HepG2 (cell line): ENCODE measurements around the gene GADD45GIP1. TPM values are rescaled to one million over a fixed set of nuclear protein-coding genes. Genes with fewer than 3 reads are reported as not detected.

Source experiments
- AHR ChIP-seq: IDR thresholded peaks from 2 replicates; pipeline ENCODE4 v1.6.1; 2018; ENCODE audit warnings: missing genetic modification reagents, missing compliant biosample characterization
- FOXO1 ChIP-seq: sonication (generic); formaldehyde crosslinking; IDR thresholded peaks from 2 replicates; pipeline ENCODE4 v1.4.0; 2020; ENCODE audit warnings: missing genetic modification reagents
- HNF4G ChIP-seq, 2 experiments: sonication (generic) in 1 of 2; formaldehyde crosslinking in 1 of 2; IDR thresholded peaks; 2 replicates each; pipeline versions ENCODE4 v1.4.0 to v1.6.1; 2011 to 2020; ENCODE audit warnings: borderline replicate concordance in 2 of 2, low read depth in 2 of 2, mild to moderate bottlenecking in 2 of 2, low read length in 1 of 2, missing genetic modification reagents in 1 of 2, moderate library complexity in 1 of 2
- HOXD1 ChIP-seq: sonication (generic); formaldehyde crosslinking; IDR thresholded peaks from 2 replicates; pipeline ENCODE4 v1.5.0; 2020; ENCODE audit warnings: missing genetic modification reagents
- JARID2 ChIP-seq: sonication (generic); formaldehyde crosslinking; IDR thresholded peaks from 2 replicates; pipeline ENCODE4 v1.8.1; 2023; ENCODE audit warnings: missing genetic modification reagents, inconsistent platforms; ENCODE audit not compliant: insufficient replicate concordance
- KLF13 ChIP-seq: sonication (generic); formaldehyde crosslinking; IDR thresholded peaks from 2 replicates; pipeline ENCODE4 v1.4.0; 2020; ENCODE audit warnings: mild to moderate bottlenecking, missing genetic modification reagents
- MIXL1 ChIP-seq: IDR thresholded peaks from 2 replicates; pipeline ENCODE4 v1.6.1; 2016
- MZF1 ChIP-seq: sonication (generic); formaldehyde crosslinking; IDR thresholded peaks from 2 replicates; pipeline ENCODE4 v1.8.1; 2023; ENCODE audit warnings: mild to moderate bottlenecking, missing genetic modification reagents, borderline replicate concordance
- NPAS2 ChIP-seq: sonication (generic); formaldehyde crosslinking; IDR thresholded peaks from 2 replicates; pipeline ENCODE4 v1.8.0; 2022; ENCODE audit warnings: mild to moderate bottlenecking, missing genetic modification reagents, borderline replicate concordance
- NR3C1 ChIP-seq: sonication (generic); formaldehyde crosslinking; IDR thresholded peaks from 2 replicates; pipeline ENCODE4 v1.4.0; 2020; ENCODE audit warnings: missing genetic modification reagents
- RXRA ChIP-seq: sonication (generic); formaldehyde crosslinking; IDR thresholded peaks from 2 replicates; pipeline ENCODE4 v1.5.1; 2020; ENCODE audit warnings: missing genetic modification reagents
- ZNF235 ChIP-seq: sonication (generic); formaldehyde crosslinking; IDR thresholded peaks from 2 replicates; pipeline ENCODE4 v1.8.1; 2023; ENCODE audit warnings: mild to moderate bottlenecking, missing genetic modification reagents, borderline replicate concordance
- ZNF251 ChIP-seq: sonication (generic); formaldehyde crosslinking; IDR thresholded peaks from 2 replicates; pipeline ENCODE4 v1.9.0; 2021; ENCODE audit warnings: mild to moderate bottlenecking, missing genetic modification reagents
- ZNF790 ChIP-seq: sonication (generic); formaldehyde crosslinking; IDR thresholded peaks from 2 replicates; pipeline ENCODE4 v1.8.0; 2022; ENCODE audit warnings: missing genetic modification reagents, mild to moderate bottlenecking, borderline replicate concordance
- polyA plus RNA-seq, 8 experiments: library from polyadenylated mRNA; depleted of rRNA in 3 of 8; stranded (reverse) in 7 of 8; unstranded in 1 of 8; fragments of >200 nt; fragmentation: Illumina TruSeq in 4 of 8; extraction: Trizol in 4 of 8; gene quantifications; 2 replicates each; pipeline versions ENCODE4 v1.2.1 to v1.2.3, GENCODE V29; 2011 to 2016; ENCODE audit warnings: low read depth in 4 of 8, missing spikeins in 1 of 8, mixed read lengths in 1 of 8; ENCODE audit not compliant: insufficient read depth in 1 of 8
- total RNA-seq, 5 experiments: library from RNA; depleted of rRNA; stranded (reverse); fragments of >200 nt; fragmentation: Illumina TruSeq; extraction: Trizol; gene quantifications; 2 replicates each; pipeline ENCODE4 v1.2.3, GENCODE V29; 2016; ENCODE audit warnings: low read depth in 1 of 5
- TF ChIP-seq, protein P1 (sequence below): sonication (generic); formaldehyde crosslinking; IDR thresholded peaks from 2 replicates; pipeline ENCODE4 v1.5.0; 2020; ENCODE audit warnings: missing genetic modification reagents
- TF ChIP-seq, protein P2 (sequence below): IDR thresholded peaks from 2 replicates; pipeline ENCODE4 v1.4.0; 2020; ENCODE audit warnings: mild to moderate bottlenecking, missing genetic modification reagents
- TF ChIP-seq, protein P3 (sequence below): sonication (generic); formaldehyde crosslinking; IDR thresholded peaks from 2 replicates; pipeline ENCODE4 v1.4.0; 2020; ENCODE audit warnings: missing genetic modification reagents, mild to moderate bottlenecking, borderline replicate concordance

The GADD45GIP1 gene
- total and polyA plus RNA-seq, 2 of the 13 experiments (the other 11 are each of a cell fraction or from before 2014, with no cell fraction given), result 24.6 to 30.7 TPM

GRCh38 chr19:12937927-12938778 is 18.9 kb downstream of the GADD45GIP1 start, which contains the start of gene CALR (continued):
- TF ChIP-seq JARID2 (CRISPR knock-in tag), result no peak
- TF ChIP-seq MIXL1 (CRISPR knock-in tag), result no peak
- TF ChIP-seq, protein P1, sequence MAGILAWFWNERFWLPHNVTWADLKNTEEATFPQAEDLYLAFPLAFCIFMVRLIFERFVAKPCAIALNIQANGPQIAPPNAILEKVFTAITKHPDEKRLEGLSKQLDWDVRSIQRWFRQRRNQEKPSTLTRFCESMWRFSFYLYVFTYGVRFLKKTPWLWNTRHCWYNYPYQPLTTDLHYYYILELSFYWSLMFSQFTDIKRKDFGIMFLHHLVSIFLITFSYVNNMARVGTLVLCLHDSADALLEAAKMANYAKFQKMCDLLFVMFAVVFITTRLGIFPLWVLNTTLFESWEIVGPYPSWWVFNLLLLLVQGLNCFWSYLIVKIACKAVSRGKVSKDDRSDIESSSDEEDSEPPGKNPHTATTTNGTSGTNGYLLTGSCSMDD (CRISPR knock-in tag), result no peak
- TF ChIP-seq RXRA (CRISPR knock-in tag), result 0 out of 2 replicates have a peak, but pooled peaks have one; percentile 51
- TF ChIP-seq, protein P2, sequence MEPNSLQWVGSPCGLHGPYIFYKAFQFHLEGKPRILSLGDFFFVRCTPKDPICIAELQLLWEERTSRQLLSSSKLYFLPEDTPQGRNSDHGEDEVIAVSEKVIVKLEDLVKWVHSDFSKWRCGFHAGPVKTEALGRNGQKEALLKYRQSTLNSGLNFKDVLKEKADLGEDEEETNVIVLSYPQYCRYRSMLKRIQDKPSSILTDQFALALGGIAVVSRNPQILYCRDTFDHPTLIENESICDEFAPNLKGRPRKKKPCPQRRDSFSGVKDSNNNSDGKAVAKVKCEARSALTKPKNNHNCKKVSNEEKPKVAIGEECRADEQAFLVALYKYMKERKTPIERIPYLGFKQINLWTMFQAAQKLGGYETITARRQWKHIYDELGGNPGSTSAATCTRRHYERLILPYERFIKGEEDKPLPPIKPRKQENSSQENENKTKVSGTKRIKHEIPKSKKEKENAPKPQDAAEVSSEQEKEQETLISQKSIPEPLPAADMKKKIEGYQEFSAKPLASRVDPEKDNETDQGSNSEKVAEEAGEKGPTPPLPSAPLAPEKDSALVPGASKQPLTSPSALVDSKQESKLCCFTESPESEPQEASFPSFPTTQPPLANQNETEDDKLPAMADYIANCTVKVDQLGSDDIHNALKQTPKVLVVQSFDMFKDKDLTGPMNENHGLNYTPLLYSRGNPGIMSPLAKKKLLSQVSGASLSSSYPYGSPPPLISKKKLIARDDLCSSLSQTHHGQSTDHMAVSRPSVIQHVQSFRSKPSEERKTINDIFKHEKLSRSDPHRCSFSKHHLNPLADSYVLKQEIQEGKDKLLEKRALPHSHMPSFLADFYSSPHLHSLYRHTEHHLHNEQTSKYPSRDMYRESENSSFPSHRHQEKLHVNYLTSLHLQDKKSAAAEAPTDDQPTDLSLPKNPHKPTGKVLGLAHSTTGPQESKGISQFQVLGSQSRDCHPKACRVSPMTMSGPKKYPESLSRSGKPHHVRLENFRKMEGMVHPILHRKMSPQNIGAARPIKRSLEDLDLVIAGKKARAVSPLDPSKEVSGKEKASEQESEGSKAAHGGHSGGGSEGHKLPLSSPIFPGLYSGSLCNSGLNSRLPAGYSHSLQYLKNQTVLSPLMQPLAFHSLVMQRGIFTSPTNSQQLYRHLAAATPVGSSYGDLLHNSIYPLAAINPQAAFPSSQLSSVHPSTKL (CRISPR knock-in tag), result no peak
- no peak for TF ChIP-seq HOXD1 (CRISPR knock-in tag)
- 0 out of 2 replicates have a peak, but pooled peaks have one; percentile 11 for TF ChIP-seq FOXO1 (CRISPR knock-in tag)
- peak; percentile 58 for TF ChIP-seq AHR (CRISPR knock-in tag)
- no peak for TF ChIP-seq KLF13 (CRISPR knock-in tag)
- no peak for TF ChIP-seq MZF1 (CRISPR knock-in tag)
- no peak for TF ChIP-seq ZNF251 (CRISPR knock-in tag)
- TF ChIP-seq, protein P3, sequence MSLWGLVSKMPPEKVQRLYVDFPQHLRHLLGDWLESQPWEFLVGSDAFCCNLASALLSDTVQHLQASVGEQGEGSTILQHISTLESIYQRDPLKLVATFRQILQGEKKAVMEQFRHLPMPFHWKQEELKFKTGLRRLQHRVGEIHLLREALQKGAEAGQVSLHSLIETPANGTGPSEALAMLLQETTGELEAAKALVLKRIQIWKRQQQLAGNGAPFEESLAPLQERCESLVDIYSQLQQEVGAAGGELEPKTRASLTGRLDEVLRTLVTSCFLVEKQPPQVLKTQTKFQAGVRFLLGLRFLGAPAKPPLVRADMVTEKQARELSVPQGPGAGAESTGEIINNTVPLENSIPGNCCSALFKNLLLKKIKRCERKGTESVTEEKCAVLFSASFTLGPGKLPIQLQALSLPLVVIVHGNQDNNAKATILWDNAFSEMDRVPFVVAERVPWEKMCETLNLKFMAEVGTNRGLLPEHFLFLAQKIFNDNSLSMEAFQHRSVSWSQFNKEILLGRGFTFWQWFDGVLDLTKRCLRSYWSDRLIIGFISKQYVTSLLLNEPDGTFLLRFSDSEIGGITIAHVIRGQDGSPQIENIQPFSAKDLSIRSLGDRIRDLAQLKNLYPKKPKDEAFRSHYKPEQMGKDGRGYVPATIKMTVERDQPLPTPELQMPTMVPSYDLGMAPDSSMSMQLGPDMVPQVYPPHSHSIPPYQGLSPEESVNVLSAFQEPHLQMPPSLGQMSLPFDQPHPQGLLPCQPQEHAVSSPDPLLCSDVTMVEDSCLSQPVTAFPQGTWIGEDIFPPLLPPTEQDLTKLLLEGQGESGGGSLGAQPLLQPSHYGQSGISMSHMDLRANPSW (CRISPR knock-in tag), result no peak
- TF ChIP-seq NPAS2 (CRISPR knock-in tag), result no peak
- no peak for TF ChIP-seq HNF4G (IDR thresholded peaks at IDR 0.05; ENCODE audit: borderline replicate concordance, low read depth, low read length)
- no peak for TF ChIP-seq HNF4G (CRISPR knock-in tag; IDR thresholded peaks at IDR 0.05; ENCODE audit: borderline replicate concordance, low read depth)
- peak; percentile 63; the same call in 1 of the 2 replicates for TF ChIP-seq ZNF235 (CRISPR knock-in tag)
- no peak for TF ChIP-seq NR3C1 (CRISPR knock-in tag)
- TF ChIP-seq ZNF790 (CRISPR knock-in tag), result no peak
